ENCODE data around the gene MED15. TPM values are rescaled to one million over a fixed set of nuclear protein-coding genes. Genes with fewer than 3 reads are reported as not detected.

Gene MED15
- total and polyA plus RNA-seq, 2 experiments from 2014 or later: 29.2 to 43.5 TPM

GRCh38 chr22:20533879-20534265 is 26.5 kb downstream of the MED15 start:
- Histone ChIP-seq H3K4me1 (ENCODE audit: insufficient read depth) (peaks cover 13% of the 10 kb centered on the region), H3K4me3 (no peak overlapping the region), H3F3A (replicated peaks; ENCODE audit: low read depth) (no peaks in the 10 kb centered on the region), H4K20me1 (replicated peaks; ENCODE audit: insufficient read depth) (peaks cover 11% of the 10 kb centered on the region), H3K27ac (ENCODE audit: low read depth) (no peak overlapping the region), H3K4me2 (no peak overlapping the region), H3K36me3 (ENCODE audit: insufficient read depth) (no peaks in the 10 kb centered on the region; the same call in 1 of the 2 replicates), H2AFZ (no peak overlapping the region), H3K9me2 (ENCODE audit: insufficient read depth) (no peaks in the 10 kb centered on the region), H3K79me2 (replicated peaks; ENCODE audit: insufficient read depth) (peaks cover 65% of the 10 kb centered on the region), H3K27me3 (ENCODE audit: insufficient read depth) (no peaks in the 10 kb centered on the region)
- peaks cover 30% of the 10 kb centered on the region for H3K4me1 Mint-ChIP-seq
- peaks cover 4% of the 10 kb centered on the region for H3K27me3 Mint-ChIP-seq (ENCODE audit: insufficient read depth, low read depth, poor library complexity)
- DNase-seq (ENCODE audit: low spot score) (no peak), ATAC-seq (no peak)
- no peak overlapping the region for H3K27ac Mint-ChIP-seq
- peaks cover 23% of the 10 kb centered on the region for H3K36me3 Mint-ChIP-seq (ENCODE audit: low read depth)
- TF ChIP-seq EZH2phosphoT487 (IDR thresholded peaks at IDR 0.05; ENCODE audit: unreplicated experiment): no peak
- no peak for TF ChIP-seq EZH2 (IDR thresholded peaks at IDR 0.05; ENCODE audit: low read depth, unreplicated experiment)
- TF ChIP-seq ETS1 (IDR thresholded peaks at IDR 0.05): no peak
- no peak for TF ChIP-seq NANOG (IDR thresholded peaks at IDR 0.05; ENCODE audit: borderline replicate concordance)
- no peak for TF ChIP-seq JUNB (IDR thresholded peaks at IDR 0.05; ENCODE audit: unreplicated experiment)
- TF ChIP-seq ZNF331 (CRISPR knock-in tag; IDR thresholded peaks at IDR 0.05; ENCODE audit: low read depth): no peak
- TF ChIP-seq ZNF462 (CRISPR knock-in tag; IDR thresholded peaks at IDR 0.05): no peak
- no peak for TF ChIP-seq REST (IDR thresholded peaks at IDR 0.05; ENCODE audit: unreplicated experiment)
- TF ChIP-seq POLR2AphosphoS5 (IDR thresholded peaks at IDR 0.05; ENCODE audit: low read depth): no peak
- no peak for TF ChIP-seq ZNF114 (CRISPR knock-in tag; IDR thresholded peaks at IDR 0.05)
- TF ChIP-seq STAT1 (IDR thresholded peaks at IDR 0.05; ENCODE audit: unreplicated experiment): no peak
- TF ChIP-seq CTCF (conservative IDR thresholded peaks at IDR 0.05; ENCODE audit: low read depth in 2 of 2): no peak
- TF ChIP-seq CREB1 (CRISPR knock-in tag; IDR thresholded peaks at IDR 0.05; ENCODE audit: low read depth): no peak
- H3K9me3 Mint-ChIP-seq: no peaks in the 10 kb centered on the region; the same call in 2 of the 3 replicates
- no peak overlapping the region for H3K4me3 Mint-ChIP-seq
